ENCODE measurements around the gene SYNPO2L. TPM values are rescaled to one million over a fixed set of nuclear protein-coding genes. Genes with fewer than 3 reads are reported as not detected.
"Not testable (repeated sequence)": the region's sequence is repeated elsewhere in the genome, so short reads cannot be mapped to it uniquely, and the experiment has no call there.

The SYNPO2L gene
- 10 to 100 TPM in 1 of 2 donors, 1 to 10 TPM in 1; 1.9 to 10.9 TPM for polyA plus RNA-seq

GRCh38 chr10:73655990-73656298 is at the start of gene SYNPO2L:
TSS of gene SYNPO2L (minus strand) at chr10:73656029. CDS start at chr10:73655922, 107 bp downstream.
- Histone ChIP-seq H3K27me3 (ENCODE audit: control insufficient read depth in 1 of 2, insufficient read depth in 2 of 2, low read length in 2 of 2) (no peaks in the 10 kb centered on the region), H3K4me3 (ENCODE audit: low read depth in 1 of 2, low read length in 2 of 2) (no peak within 1 kb of the TSS), H3K27ac (ENCODE audit: low read depth in 2 of 2, low read length in 1 of 2) (peak within 1 kb of the TSS; percentile 10 to 33), H3K36me3 (ENCODE audit: control insufficient read depth in 2 of 2, insufficient read depth in 2 of 2, low read length in 1 of 2) (no peaks in the 10 kb centered on the region), H3K4me1 (ENCODE audit: control insufficient read depth in 2 of 2, insufficient read depth in 2 of 2, low read length in 1 of 2) (no peaks in the 10 kb centered on the region), H3K9me3 (ENCODE audit: control insufficient read depth in 2 of 2, insufficient read depth in 1 of 2, low read depth in 1 of 2, low read length in 1 of 2) (no peaks in the 10 kb centered on the region)
- 74 to 76% methylated on average over 5 of the region's 5 CpGs for WGBS, 2 donors

- H3K27me3 ChIP-seq (ENCODE audit: control insufficient read depth in 1 of 2, insufficient read depth in 2 of 2, low read length in 2 of 2); H3K4me3 ChIP-seq (ENCODE audit: low read depth in 1 of 2, low read length in 2 of 2); H3K36me3 ChIP-seq (ENCODE audit: control insufficient read depth in 2 of 2, insufficient read depth in 2 of 2, low read length in 1 of 2); H3K4me1 ChIP-seq (ENCODE audit: control insufficient read depth in 2 of 2, insufficient read depth in 2 of 2, low read length in 1 of 2); H3K27ac ChIP-seq (ENCODE audit: low read depth in 2 of 2, low read length in 1 of 2); H3K9me3 ChIP-seq (ENCODE audit: control insufficient read depth in 2 of 2, insufficient read depth in 1 of 2, low read depth in 1 of 2, low read length in 1 of 2): not testable (repeated sequence)
These were observed 48.1 kb upstream of the SYNPO2L start for GRCh38 chr10:73703924-73704323.

DNA sequence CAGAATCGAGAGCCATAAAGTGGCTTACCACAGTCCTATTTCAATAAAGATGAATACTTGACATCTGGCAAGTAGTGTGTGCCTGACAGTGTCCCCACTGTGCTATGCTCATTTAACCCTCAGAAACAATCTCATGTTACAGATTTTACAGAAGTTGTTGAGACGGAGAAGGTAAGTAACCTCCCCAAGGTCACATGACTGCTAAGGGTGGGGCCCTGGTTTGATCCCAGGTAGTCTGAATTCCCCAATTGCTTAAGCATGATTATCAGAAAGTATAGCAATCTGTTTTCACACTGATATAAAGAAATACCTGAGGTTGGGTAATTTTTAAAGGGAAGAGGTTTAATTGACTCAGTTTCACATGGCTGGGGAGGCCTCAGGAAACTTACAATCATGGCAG is 43.0 kb upstream of the SYNPO2L start:
- H3K9me3 ChIP-seq (ENCODE audit: control insufficient read depth in 2 of 2, insufficient read depth in 1 of 2, low read depth in 1 of 2, low read length in 1 of 2); H3K27me3 ChIP-seq (ENCODE audit: control insufficient read depth in 1 of 2, insufficient read depth in 2 of 2, low read length in 2 of 2); H3K4me3 ChIP-seq (ENCODE audit: low read depth in 1 of 2, low read length in 2 of 2); H3K4me1 ChIP-seq (ENCODE audit: control insufficient read depth in 2 of 2, insufficient read depth in 2 of 2, low read length in 1 of 2); H3K36me3 ChIP-seq (ENCODE audit: control insufficient read depth in 2 of 2, insufficient read depth in 2 of 2, low read length in 1 of 2); H3K27ac ChIP-seq (ENCODE audit: low read depth in 2 of 2, low read length in 1 of 2): not testable (repeated sequence)
- WGBS, 2 donors, result 88 to 95% methylated on average over 2 of the region's 2 CpGs

GRCh38 chr10:73697675-73698159 is 41.9 kb upstream of the SYNPO2L start, which contains the start of gene AGAP5:
TSS of gene AGAP5 (minus strand) at chr10:73698109. CDS start at chr10:73697755, 354 bp downstream.
- H3K4me3 ChIP-seq (ENCODE audit: low read depth in 1 of 2, low read length in 2 of 2); H3K9me3 ChIP-seq (ENCODE audit: control insufficient read depth in 2 of 2, insufficient read depth in 1 of 2, low read depth in 1 of 2, low read length in 1 of 2); H3K36me3 ChIP-seq (ENCODE audit: control insufficient read depth in 2 of 2, insufficient read depth in 2 of 2, low read length in 1 of 2); H3K27ac ChIP-seq (ENCODE audit: low read depth in 2 of 2, low read length in 1 of 2); H3K27me3 ChIP-seq (ENCODE audit: control insufficient read depth in 1 of 2, insufficient read depth in 2 of 2, low read length in 2 of 2); H3K4me1 ChIP-seq (ENCODE audit: control insufficient read depth in 2 of 2, insufficient read depth in 2 of 2, low read length in 1 of 2): not testable (repeated sequence)
- WGBS, 2 donors, result 95 to 99% methylated on average over 13 to 16 of the region's 16 CpGs

GRCh38 chr10:73695302-73695701 is 39.5 kb upstream of the SYNPO2L start:
- H3K4me3 ChIP-seq (ENCODE audit: low read depth in 1 of 2, low read length in 2 of 2); H3K9me3 ChIP-seq (ENCODE audit: control insufficient read depth in 2 of 2, insufficient read depth in 1 of 2, low read depth in 1 of 2, low read length in 1 of 2); H3K27me3 ChIP-seq (ENCODE audit: control insufficient read depth in 1 of 2, insufficient read depth in 2 of 2, low read length in 2 of 2); H3K4me1 ChIP-seq (ENCODE audit: control insufficient read depth in 2 of 2, insufficient read depth in 2 of 2, low read length in 1 of 2); H3K27ac ChIP-seq (ENCODE audit: low read depth in 2 of 2, low read length in 1 of 2); H3K36me3 ChIP-seq (ENCODE audit: control insufficient read depth in 2 of 2, insufficient read depth in 2 of 2, low read length in 1 of 2): not testable (repeated sequence)

- H3K9me3 ChIP-seq (ENCODE audit: control insufficient read depth in 2 of 2, insufficient read depth in 1 of 2, low read depth in 1 of 2, low read length in 1 of 2); H3K4me1 ChIP-seq (ENCODE audit: control insufficient read depth in 2 of 2, insufficient read depth in 2 of 2, low read length in 1 of 2); H3K36me3 ChIP-seq (ENCODE audit: control insufficient read depth in 2 of 2, insufficient read depth in 2 of 2, low read length in 1 of 2); H3K27me3 ChIP-seq (ENCODE audit: control insufficient read depth in 1 of 2, insufficient read depth in 2 of 2, low read length in 2 of 2); H3K4me3 ChIP-seq (ENCODE audit: low read depth in 1 of 2, low read length in 2 of 2); H3K27ac ChIP-seq (ENCODE audit: low read depth in 2 of 2, low read length in 1 of 2): not testable (repeated sequence)
- 92 to 95% methylated on average over 6 of the region's 6 CpGs for WGBS, 2 donors
These were observed 34.9 kb upstream of the SYNPO2L start for GRCh38 chr10:73690755-73691154.

DNA sequence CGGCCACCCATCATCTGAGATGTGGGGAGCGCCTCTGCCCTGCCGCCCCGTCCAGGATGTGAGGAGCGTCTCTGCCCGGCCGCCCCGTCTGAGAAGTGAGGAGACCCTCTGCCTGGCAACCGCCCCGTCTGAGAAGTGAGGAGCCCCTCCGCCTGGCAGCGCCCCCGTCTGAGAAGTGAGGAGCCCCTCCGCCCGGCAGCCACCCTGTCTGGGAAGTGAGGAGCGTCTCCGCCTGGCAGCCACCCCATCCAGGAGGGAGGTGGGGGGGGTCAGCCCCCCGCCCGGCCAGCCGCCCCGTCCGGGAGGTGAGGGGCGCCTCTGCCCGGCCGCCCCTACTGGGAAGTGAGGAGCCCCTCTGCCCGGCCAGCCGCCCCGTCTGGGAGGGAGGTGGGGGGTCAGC is 33.8 kb upstream of the SYNPO2L start:
- not testable (repeated sequence) for H3K4me1 ChIP-seq (ENCODE audit: control insufficient read depth in 2 of 2, insufficient read depth in 2 of 2, low read length in 1 of 2); H3K9me3 ChIP-seq (ENCODE audit: control insufficient read depth in 2 of 2, insufficient read depth in 1 of 2, low read depth in 1 of 2, low read length in 1 of 2); H3K4me3 ChIP-seq (ENCODE audit: low read depth in 1 of 2, low read length in 2 of 2); H3K36me3 ChIP-seq (ENCODE audit: control insufficient read depth in 2 of 2, insufficient read depth in 2 of 2, low read length in 1 of 2); H3K27ac ChIP-seq (ENCODE audit: low read depth in 2 of 2, low read length in 1 of 2); H3K27me3 ChIP-seq (ENCODE audit: control insufficient read depth in 1 of 2, insufficient read depth in 2 of 2, low read length in 2 of 2)
- 97 to 100% methylated on average over 13 to 25 of the region's 28 CpGs for WGBS, 2 donors

DNA sequence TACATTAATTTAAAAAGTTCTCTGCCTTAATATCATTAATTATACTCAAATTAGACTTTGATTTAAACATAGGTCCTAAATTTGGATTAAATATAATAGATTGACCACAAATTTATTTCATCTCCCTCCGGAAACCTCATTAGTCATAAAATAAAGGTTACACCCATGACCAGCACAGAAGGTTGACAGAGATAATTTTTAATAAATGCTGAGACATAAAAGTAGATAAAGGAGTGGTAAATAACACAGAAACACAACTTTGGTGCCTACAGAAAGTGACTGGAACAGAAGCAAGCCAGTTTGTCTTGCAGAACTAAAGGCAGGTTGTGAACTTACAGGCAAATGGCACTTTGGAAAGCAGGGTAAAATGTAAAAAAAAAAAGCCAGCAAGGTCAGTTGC is 31.8 kb upstream of the SYNPO2L start:
- H3K4me3 ChIP-seq (ENCODE audit: low read depth in 1 of 2, low read length in 2 of 2); H3K27me3 ChIP-seq (ENCODE audit: control insufficient read depth in 1 of 2, insufficient read depth in 2 of 2, low read length in 2 of 2); H3K4me1 ChIP-seq (ENCODE audit: control insufficient read depth in 2 of 2, insufficient read depth in 2 of 2, low read length in 1 of 2); H3K27ac ChIP-seq (ENCODE audit: low read depth in 2 of 2, low read length in 1 of 2); H3K36me3 ChIP-seq (ENCODE audit: control insufficient read depth in 2 of 2, insufficient read depth in 2 of 2, low read length in 1 of 2); H3K9me3 ChIP-seq (ENCODE audit: control insufficient read depth in 2 of 2, insufficient read depth in 1 of 2, low read depth in 1 of 2, low read length in 1 of 2): not testable (repeated sequence)
- 70 to 82% methylated on average over 1 of the region's 1 CpG for WGBS, 2 donors

- not testable (repeated sequence) for H3K4me1 ChIP-seq (ENCODE audit: control insufficient read depth in 2 of 2, insufficient read depth in 2 of 2, low read length in 1 of 2); H3K27ac ChIP-seq (ENCODE audit: low read depth in 2 of 2, low read length in 1 of 2); H3K27me3 ChIP-seq (ENCODE audit: control insufficient read depth in 1 of 2, insufficient read depth in 2 of 2, low read length in 2 of 2); H3K4me3 ChIP-seq (ENCODE audit: low read depth in 1 of 2, low read length in 2 of 2); H3K36me3 ChIP-seq (ENCODE audit: control insufficient read depth in 2 of 2, insufficient read depth in 2 of 2, low read length in 1 of 2); H3K9me3 ChIP-seq (ENCODE audit: control insufficient read depth in 2 of 2, insufficient read depth in 1 of 2, low read depth in 1 of 2, low read length in 1 of 2)
- WGBS, 2 donors, result 91 to 94% methylated on average over 6 to 14 of the region's 20 CpGs
These were observed 18.7 kb upstream of the SYNPO2L start for GRCh38 chr10:73674546-73674945.

DNA sequence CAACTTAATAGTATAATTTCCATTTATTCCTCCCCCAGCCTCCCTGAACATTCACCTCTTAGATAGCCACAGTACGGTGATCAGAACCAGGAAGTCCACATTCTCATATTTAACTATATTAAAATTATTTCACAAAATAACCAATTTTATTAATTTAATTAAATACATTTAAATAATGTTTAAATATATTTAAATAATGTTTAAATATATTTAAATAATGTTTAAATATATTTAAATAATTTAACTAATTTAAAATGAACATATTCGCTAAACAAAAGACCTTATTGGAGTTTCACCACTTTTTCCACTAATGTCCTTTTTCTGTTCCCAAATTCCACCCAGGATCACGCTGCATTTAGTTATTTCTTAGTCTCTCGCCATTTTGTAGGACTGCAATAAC is 12.5 kb upstream of the SYNPO2L start:
- WGBS, 2 donors, result 94 to 98% methylated on average over 3 of the region's 4 CpGs
- H3K27ac ChIP-seq (ENCODE audit: low read depth in 2 of 2, low read length in 1 of 2); H3K4me3 ChIP-seq (ENCODE audit: low read depth in 1 of 2, low read length in 2 of 2); H3K4me1 ChIP-seq (ENCODE audit: control insufficient read depth in 2 of 2, insufficient read depth in 2 of 2, low read length in 1 of 2); H3K9me3 ChIP-seq (ENCODE audit: control insufficient read depth in 2 of 2, insufficient read depth in 1 of 2, low read depth in 1 of 2, low read length in 1 of 2); H3K27me3 ChIP-seq (ENCODE audit: control insufficient read depth in 1 of 2, insufficient read depth in 2 of 2, low read length in 2 of 2); H3K36me3 ChIP-seq (ENCODE audit: control insufficient read depth in 2 of 2, insufficient read depth in 2 of 2, low read length in 1 of 2): not testable (repeated sequence)
